Gastrocnemius medialis (tissue), 4 donors: ENCODE data around the gene MAGI1.

ENCODE experiments used
- CTCF ChIP-seq, 5 experiments: fragments of 450-650 bp in 3 of 5; fragments of 200-600 bp in 2 of 5; sonication (generic) in 2 of 5; IDR thresholded peaks in 4 of 5; conservative IDR thresholded peaks in 1 of 5; 1 replicate in 4 of 5; 2 replicates in 1 of 5; pipeline ENCODE4 v1.5.1; 2016 to 2019; ENCODE audit warnings: antibody characterized with exemption in 5 of 5, mild to moderate bottlenecking in 3 of 5, moderate library complexity in 3 of 5
- POLR2A ChIP-seq, 2 donors: fragments of 450-650 bp; IDR thresholded peaks; one replicate each; pipeline ENCODE4 v1.6.1; 2017; ENCODE audit warnings: antibody characterized with exemption in 2 of 2, mild to moderate bottlenecking in 2 of 2, moderate library complexity in 2 of 2

GRCh38 chr3:65532215-65532614, 506.5 kb downstream of the MAGI1 start:
- TF ChIP-seq POLR2A (IDR thresholded peaks at IDR 0.05) (no peak), CTCF (IDR thresholded peaks at IDR 0.05 in 4 of 5, conservative IDR thresholded peaks at IDR 0.05 in 1 of 5) (no peak)
